DMS53 treated with DMSO at 0.1 percent for 48 hours (cell line): Measurements from ENCODE around the gene ACSF2.
"Not testable (repeated sequence)": the region's sequence is repeated elsewhere in the genome, so short reads cannot be mapped to it uniquely, and the experiment has no call there.

Experiments used
- DNase-seq: peaks from one replicate; lab custom pipeline; 2025; ENCODE audit not compliant: unreplicated experiment; lab: John Stamatoyannopoulos, UW

The ACSF2 gene

DNA sequence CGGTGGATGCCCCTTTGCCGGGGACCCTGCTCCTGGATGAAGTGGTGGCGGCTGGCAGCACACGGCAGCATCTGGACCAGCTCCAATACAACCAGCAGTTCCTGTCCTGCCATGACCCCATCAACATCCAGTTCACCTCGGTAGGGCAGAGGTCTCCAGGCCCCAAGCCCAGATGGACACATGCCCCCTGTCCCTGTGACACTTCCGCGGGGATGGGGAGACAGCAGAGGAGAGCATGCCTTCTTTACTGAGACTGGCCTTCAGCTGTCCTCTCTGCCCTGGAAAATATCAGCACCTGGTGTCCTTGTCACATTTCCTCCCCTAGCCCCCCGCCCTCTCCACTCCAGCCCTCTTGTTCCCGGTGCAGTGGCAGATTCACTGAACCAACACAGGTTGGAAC, 36.4 kb downstream of the ACSF2 start:
- no peak for DNase-seq

- DNase-seq: no peak
Observed at GRCh38 chr17:50464121-50464520, 38.1 kb downstream of the ACSF2 start.

- no peak for DNase-seq
Observed at GRCh38 chr17:50464736-50465135, 38.7 kb downstream of the ACSF2 start.

- DNase-seq: no peak
Observed at GRCh38 chr17:50465171-50465570, 39.2 kb downstream of the ACSF2 start.

DNA sequence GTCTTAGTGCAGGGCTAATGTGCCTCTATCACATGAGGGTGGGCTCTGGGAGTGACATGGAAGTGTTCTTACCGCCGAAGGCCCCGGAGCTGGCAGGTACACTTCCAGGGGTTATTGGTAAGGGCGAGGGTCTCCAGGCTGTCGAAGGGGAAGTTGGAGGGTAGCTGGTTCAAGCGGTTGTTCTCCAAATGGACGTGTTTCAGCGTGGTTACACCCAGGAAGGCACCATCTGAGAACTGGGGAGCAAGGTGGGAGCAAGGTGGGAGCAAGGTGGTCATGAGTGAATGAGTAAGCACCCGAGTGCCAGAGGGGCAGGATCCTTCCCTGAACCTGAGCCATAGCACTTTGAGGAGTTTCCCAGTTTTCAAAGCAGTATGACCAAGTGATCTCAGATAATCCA, 39.6 kb downstream of the ACSF2 start:
- DNase-seq: no peak

DNA sequence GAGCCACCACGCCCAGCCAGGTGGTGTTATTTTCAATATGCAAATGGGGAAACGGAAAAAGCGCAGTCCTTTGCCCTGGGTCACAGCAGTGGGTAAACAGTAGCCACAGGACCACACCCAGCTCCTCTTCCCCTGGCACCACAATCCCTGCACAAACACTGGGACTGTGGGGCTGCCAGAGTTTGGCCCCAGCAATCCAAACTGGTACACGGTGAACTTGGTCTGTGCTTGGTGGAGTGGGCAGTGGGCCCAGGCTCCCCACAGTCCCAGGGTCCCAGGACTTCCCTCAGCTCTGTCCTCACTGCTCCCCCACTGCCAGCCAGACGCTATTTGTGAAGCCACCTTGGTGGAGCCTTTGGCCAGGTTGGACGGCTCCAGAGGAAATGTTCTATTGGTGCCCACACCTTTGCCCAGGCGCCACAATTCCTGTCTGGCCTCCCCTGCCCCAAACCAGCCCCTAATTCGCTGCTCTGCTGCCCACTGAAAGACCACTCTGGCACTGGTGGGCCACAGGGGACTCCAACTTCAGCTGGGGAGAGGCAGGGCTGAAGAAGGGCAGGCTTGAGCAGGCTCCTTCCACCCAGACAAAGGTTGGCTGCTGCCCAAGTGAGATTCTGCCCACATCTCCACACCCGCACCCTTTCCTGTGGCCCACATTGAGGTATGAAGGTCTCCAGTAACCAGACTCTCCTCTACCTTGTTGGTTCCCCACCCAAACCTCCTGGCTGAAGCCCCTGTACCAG, 40.5 kb downstream of the ACSF2 start:
- peak; percentile 31 for DNase-seq

GRCh38 chr17:50467114-50467854, 41.3 kb downstream of the ACSF2 start:
- DNase-seq: no peak

DNA sequence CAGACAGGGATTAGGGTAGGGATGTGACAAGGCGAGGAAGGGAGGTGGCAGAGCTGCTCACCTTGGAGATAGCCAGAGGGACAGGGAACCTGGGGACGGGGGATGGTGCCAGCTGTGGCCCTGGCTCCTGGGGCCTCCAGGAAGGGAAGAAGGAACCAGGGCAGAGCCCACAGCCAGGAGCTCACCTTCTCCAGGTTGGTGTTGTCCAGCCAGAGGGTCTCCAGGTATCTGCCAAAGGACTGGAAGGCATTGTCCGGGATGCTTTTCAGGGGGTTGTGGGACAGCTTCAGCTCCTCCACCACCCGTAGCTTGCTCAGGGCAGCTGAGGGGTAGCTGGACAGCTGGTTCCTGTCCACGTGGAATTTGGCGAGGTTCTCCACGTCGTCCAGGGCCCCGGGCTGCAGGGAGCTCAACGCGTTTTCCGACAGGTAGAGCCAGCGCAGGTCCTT, 41.9 kb downstream of the ACSF2 start:
- DNase-seq: no peak

DNA sequence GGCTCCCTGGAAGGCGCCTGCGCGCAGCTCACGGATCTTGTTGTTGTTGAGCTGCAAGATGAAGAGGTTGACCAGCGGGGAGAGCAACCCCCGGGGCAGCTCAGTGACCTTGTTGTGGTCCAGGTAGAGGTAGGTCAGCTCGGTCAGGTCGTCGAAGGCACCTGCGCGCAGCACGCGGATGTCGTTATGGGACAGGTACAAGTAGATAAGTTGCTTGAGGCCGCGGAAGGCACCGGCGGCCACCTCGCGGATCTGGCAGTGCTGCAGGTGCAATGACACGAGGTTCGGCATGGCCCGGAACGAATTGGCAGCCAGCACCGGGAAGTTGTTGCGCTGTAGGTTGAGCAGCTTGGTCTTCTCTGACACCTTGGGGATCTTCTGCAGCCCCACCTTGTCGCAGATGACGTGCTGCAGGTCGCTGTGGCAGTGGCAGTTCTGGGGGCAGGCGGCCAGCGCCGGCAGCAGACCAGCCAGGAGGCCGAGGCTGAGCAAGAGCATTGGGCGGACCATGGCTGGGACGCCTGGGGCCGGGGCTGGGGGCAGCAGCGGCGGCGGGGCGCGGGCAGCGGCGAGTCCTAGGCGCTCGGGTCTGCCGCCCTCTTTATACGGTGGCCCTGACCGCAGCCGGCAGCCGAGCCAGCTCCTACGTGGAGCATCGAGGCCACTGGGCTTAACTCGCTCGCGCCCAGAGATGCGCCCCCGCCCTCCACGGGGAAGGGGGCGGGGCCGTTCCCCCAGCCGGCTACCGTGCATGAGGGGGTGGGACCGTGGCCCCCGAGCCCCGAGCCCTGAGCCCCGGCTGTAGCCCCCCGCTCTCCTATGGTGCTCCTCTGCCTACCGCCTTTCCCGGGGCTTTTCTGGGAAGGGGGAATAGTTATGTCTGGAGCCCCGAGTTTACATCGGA, 42.5 kb downstream of the ACSF2 start, which contains the start of gene CHAD:
CHAD (minus strand) TSS at position 577 of the 904 bp plus-strand sequence; CDS start at position 510, 67 bp downstream.
- no peak for DNase-seq

- no peak for DNase-seq
Observed at GRCh38 chr17:50469208-50469605, 43.2 kb downstream of the ACSF2 start.

GRCh38 chr17:50469671-50470305, 43.8 kb downstream of the ACSF2 start:
- no peak for DNase-seq

- no peak for DNase-seq
Observed at GRCh38 chr17:50470426-50470825, 44.4 kb downstream of the ACSF2 start.

DNA sequence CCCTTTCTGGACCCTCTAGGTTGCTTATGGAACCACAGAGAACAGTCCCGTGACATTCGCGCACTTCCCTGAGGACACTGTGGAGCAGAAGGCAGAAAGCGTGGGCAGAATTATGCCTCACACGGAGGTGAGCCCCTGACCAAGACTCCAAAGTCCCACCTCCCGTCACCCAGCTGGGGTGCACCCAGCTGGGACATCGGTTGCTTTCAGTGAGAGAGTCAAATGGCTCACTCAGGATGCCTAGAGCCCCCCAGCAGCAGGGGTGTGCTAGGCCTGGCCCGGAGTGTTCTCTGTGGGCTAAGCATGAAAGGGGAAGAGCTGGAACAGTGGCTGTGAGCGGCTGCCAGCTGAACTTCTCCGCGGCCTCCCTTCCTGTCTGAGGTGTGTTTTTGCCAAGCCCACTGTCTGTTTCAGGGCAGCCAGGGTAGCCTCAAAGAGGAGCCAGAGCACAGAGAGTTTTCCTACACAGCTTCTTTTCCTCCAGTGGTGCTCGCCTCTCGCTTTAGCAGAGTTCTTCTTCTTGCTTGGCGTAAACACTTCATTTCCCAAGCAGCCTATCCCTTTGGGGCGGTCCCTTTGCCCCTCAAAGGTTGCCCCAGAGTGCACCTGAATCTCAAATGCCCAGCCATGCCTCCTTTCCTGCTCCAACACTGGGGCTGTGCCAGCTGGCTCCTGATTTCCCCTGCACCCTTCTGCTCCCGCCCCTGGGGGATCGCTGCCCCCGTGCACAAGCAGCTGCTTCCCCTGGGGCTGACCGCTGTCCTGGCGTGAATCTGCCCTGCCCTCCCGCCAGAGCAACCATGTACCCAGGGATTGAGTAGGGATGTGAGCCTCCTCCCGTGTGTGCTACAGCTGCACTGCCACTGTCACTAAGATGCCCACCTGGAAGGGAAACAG, 45.2 kb downstream of the ACSF2 start:
- DNase-seq: no peak

DNA sequence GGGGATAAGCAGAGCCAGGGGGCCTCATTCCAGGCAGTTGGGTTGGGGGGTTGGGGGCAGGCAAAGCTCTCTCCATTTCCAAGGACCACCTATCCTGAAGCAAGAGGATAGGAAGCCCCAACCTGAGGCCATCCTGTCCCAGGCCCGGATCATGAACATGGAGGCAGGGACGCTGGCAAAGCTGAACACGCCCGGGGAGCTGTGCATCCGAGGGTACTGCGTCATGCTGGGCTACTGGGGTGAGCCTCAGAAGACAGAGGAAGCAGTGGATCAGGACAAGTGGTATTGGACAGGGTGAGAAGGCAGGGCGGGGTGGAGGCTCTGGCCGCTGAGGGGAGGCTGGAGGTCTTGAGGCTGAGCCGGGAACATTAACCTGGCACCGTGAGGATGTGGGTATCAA, 46.3 kb downstream of the ACSF2 start:
- DNase-seq: no peak

DNA sequence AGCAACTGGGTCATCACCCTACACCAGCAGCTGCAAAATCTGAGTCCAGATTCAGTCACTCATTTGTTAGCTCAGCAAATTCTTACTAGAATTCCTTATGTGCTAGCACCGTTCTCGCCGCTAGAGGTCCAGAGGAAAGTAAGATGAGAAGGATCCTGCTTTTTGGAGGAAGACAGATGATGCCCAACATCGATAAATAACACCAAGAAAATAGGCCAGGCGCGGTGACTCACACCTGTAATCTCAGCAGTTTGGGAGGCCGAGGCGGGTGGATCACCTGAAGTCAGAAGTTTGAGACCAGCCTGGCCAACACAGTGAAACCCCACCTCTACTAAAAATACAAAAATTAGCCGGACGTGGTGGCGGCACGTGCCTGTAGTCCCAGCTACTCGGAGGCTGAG, 46.7 kb downstream of the ACSF2 start:
- DNase-seq: not testable (repeated sequence)

DNA sequence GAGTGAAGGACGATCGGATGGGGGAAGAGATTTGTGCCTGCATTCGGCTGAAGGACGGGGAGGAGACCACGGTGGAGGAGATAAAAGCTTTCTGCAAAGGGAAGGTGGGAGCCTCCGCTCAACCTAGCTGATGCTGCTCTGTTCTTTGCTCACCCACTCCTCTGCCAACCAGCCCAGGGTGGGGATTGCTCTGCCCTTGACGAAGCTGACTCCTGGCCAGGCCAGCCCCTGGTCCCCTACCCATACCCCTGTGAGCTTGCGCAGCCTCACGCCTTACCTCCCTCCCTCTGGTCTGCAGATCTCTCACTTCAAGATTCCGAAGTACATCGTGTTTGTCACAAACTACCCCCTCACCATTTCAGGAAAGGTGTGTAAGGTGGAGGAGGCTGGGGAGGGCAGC, 47.9 kb downstream of the ACSF2 start:
- no peak for DNase-seq

- no peak for DNase-seq
Observed at GRCh38 chr17:50474523-50474922, 48.5 kb downstream of the ACSF2 start.

DNA sequence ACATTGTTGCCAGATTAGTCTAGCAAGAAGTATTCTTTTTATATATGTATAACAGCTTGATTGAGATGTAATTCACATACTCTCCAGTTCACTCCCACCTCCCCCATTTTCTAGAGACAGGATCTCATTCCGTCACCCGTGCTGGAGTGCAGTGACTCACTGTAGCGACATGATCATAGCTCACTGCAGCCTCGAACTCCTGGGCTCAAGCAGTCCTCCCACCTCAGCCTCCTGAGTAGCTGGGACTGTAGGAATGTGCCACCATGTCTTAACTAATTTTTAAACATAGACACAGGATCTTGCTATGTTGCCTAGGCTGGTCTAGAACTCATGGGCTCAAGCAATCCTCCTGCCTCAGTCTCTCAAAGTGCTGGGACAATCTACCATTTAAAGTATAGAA, 49.3 kb downstream of the ACSF2 start:
- DNase-seq: no peak

- not testable (repeated sequence) for DNase-seq
Observed at GRCh38 chr17:50475775-50476544, 49.9 kb downstream of the ACSF2 start.
